ENCODE results near the gene ARHGEF3. TPM values are rescaled to one million over a fixed set of nuclear protein-coding genes. Genes with fewer than 3 reads are reported as not detected.
"Not testable (repeated sequence)": the region's sequence is repeated elsewhere in the genome, so short reads cannot be mapped to it uniquely, and the experiment has no call there.

ARHGEF3 gene
- polyA plus RNA-seq, 5 donors = 19.7 to 23.2 (median 22.7) TPM

- no peak for DNase-seq
Measured at GRCh38 chr3:56775445-56775837, 26.3 kb downstream of the ARHGEF3 start.

GRCh38 chr3:56773986-56774385, 27.8 kb downstream of the ARHGEF3 start:
- no peak for DNase-seq

- no peak for DNase-seq
Measured at GRCh38 chr3:56772952-56773938, 28.5 kb downstream of the ARHGEF3 start.

GRCh38 chr3:56771376-56771775, 30.4 kb downstream of the ARHGEF3 start:
- DNase-seq = no peak

GRCh38 chr3:56769116-56769707, 32.5 kb downstream of the ARHGEF3 start:
- no peak for DNase-seq

- no peak for DNase-seq
Measured at GRCh38 chr3:56764904-56765547, 36.7 kb downstream of the ARHGEF3 start.

GRCh38 chr3:56764184-56764583, 37.6 kb downstream of the ARHGEF3 start:
- DNase-seq = no peak

GRCh38 chr3:56763233-56763632, 38.5 kb downstream of the ARHGEF3 start:
- no peak for DNase-seq

- DNase-seq = no peak
Measured at GRCh38 chr3:56762718-56763117, 39.0 kb downstream of the ARHGEF3 start.

GRCh38 chr3:56761887-56762651, 39.7 kb downstream of the ARHGEF3 start:
- DNase-seq = no peak

GRCh38 chr3:56761023-56761422, 40.7 kb downstream of the ARHGEF3 start:
- DNase-seq = no peak

GRCh38 chr3:56759532-56759931, 42.2 kb downstream of the ARHGEF3 start:
- DNase-seq = no peak

GRCh38 chr3:56758539-56758981, 43.2 kb downstream of the ARHGEF3 start:
- peak in 1 of 2 donors; percentile 31 for DNase-seq

GRCh38 chr3:56758042-56758441, 43.7 kb downstream of the ARHGEF3 start:
- DNase-seq = not testable (repeated sequence)

GRCh38 chr3:56754741-56755417, 46.9 kb downstream of the ARHGEF3 start:
- DNase-seq = peak in 1 of 2 donors; percentile 20

GRCh38 chr3:56753206-56753820, 48.4 kb downstream of the ARHGEF3 start:
- no peak for DNase-seq

GRCh38 chr3:56751056-56751707, 50.6 kb downstream of the ARHGEF3 start:
- no peak for DNase-seq

GRCh38 chr3:56748663-56749231, 53.0 kb downstream of the ARHGEF3 start:
- DNase-seq = no peak

- no peak for DNase-seq
Measured at GRCh38 chr3:56747150-56747549, 54.6 kb downstream of the ARHGEF3 start.

GRCh38 chr3:56744016-56744415, 57.7 kb downstream of the ARHGEF3 start:
- no peak for DNase-seq
